Activated CD4-positive, alpha-beta T cell treated with anti-CD3 and anti-CD28 coated beads for 48 hours (primary cell): ENCODE results near the gene URM1.

Experiments used
- DNase-seq: peaks from one replicate; pipeline ENCODE4 v3.0.0-alpha.2; 2020

The URM1 gene

DNA sequence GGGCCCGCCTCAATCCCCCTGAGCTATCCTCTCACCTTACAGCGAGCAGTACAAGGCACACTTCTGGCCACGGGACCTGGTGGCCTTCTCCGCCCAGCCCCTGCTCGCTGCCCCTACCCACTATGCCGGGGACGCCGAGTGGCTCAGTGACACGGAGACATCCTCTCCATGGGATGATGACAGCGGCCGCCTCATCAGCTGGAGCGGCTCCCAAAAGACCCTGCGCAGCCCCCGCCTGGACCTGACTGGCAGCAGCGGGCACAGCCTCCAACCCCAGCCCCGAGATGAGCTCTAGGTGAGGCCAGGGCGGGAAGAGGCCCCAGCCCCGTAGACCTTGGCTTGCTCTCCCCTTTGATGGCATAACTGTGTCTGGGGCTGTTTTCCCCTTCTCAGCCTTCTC is 64.4 kb downstream of the URM1 start:
- DNase-seq, result no peak

DNA sequence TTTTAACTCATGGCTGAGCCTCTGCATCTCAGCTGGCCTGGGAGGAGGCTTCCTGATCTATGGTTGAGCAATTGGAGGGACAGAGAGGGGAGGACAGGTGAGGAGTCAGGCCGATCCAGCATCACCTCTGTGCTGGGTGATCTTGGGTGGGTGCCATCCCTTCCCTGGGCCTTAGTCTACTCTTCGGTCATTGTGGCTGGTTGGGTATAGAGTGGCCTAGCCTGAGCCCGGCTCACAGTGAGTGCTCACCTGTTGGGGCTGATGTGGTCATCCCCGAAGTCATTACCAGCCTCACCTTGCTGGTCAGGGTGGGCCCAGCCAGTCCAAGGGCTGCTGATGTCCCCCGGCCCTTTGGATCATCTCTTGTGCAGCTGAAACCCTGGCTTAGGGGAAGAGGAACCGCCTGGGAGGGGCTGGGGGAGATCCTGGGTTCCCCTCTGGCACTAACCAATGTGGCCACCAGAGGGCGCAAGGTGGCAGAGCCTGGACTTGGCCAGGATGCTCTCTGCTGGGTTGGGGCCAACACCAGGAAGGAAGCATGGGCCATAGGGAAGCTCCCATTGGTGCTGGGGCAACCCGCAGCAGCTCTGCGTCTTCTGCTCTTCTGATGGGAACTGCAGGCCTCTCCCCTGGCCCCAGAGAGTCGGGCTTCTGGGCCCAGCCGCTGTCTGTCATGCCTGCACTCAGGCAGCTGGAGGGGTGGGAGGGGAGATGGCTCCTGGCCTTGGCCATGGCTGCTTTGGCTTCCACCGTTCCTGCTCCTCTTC is 67.4 kb downstream of the URM1 start:
- peak; percentile 92 for DNase-seq

DNA sequence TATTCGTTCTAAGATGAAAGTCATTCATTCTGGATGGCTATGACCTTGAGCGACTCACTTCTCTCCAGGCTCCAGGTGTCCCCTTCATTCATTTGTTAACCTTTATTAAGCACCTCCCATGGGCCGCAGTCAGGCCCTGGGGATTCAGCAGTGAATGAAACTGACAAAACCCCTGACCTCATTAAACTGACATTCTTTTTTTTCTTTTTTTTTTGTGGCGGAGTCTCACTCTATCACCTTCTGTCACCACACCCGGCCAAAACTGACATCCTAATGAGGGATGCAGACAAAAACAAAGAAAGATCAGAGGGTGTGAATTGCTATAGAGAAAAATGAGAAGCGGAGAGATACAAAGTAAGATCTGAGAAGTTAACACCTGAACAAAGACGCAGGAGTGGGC is 68.1 kb downstream of the URM1 start:
- DNase-seq, result no peak
